Testis (tissue), 2 donors: Measurements from ENCODE around the gene CTSC.

Source experiments
- POLR2A ChIP-seq: fragments of 450-650 bp; IDR thresholded peaks from one replicate; pipeline ENCODE4 v1.6.1; 2017; ENCODE audit warnings: antibody characterized with exemption, mild to moderate bottlenecking, moderate library complexity
- TF ChIP-seq, protein P1 (sequence below), 3 experiments: fragments of 450-650 bp in 2 of 3; fragments of 200-600 bp in 1 of 3; sonication (generic) in 1 of 3; IDR thresholded peaks; one replicate each; pipeline ENCODE4 v1.5.1; 2016 to 2019; ENCODE audit warnings: antibody characterized with exemption in 3 of 3, mild to moderate bottlenecking in 2 of 3, moderate library complexity in 1 of 3

DNA sequence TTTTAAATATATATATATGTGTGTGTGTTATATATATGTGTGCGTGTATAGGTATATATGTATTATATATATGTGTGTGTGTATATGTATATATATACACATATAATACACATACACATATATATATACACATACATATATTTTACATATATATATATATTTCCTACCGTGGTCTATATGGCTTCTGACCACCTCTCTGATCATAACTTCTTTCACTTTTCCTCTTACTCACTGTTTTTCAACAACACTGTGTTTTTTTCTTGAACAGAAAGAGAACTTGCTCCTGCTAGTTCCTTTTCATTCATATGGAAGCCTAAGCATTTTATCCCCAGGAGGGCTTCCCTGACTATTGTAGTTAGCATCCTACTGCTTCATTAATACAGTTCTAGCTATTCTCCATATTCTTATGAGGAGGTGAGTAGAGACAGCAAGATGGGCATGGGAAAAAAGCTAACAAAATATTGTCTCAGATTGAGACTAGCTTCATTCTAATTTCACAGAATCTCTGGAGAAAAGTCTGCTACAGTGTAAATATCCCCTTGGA, 38.5 kb upstream of the CTSC start:
- TF ChIP-seq, protein P1, sequence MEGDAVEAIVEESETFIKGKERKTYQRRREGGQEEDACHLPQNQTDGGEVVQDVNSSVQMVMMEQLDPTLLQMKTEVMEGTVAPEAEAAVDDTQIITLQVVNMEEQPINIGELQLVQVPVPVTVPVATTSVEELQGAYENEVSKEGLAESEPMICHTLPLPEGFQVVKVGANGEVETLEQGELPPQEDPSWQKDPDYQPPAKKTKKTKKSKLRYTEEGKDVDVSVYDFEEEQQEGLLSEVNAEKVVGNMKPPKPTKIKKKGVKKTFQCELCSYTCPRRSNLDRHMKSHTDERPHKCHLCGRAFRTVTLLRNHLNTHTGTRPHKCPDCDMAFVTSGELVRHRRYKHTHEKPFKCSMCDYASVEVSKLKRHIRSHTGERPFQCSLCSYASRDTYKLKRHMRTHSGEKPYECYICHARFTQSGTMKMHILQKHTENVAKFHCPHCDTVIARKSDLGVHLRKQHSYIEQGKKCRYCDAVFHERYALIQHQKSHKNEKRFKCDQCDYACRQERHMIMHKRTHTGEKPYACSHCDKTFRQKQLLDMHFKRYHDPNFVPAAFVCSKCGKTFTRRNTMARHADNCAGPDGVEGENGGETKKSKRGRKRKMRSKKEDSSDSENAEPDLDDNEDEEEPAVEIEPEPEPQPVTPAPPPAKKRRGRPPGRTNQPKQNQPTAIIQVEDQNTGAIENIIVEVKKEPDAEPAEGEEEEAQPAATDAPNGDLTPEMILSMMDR (IDR thresholded peaks at IDR 0.05) = no peak
- no peak for TF ChIP-seq POLR2A
